Peyer's patch (tissue), 4 donors: ENCODE measurements around the gene AQP3. TPM values are rescaled to one million over a fixed set of nuclear protein-coding genes. Genes with fewer than 3 reads are reported as not detected.

Experiments used
- DNase-seq, 3 donors: peaks; one replicate each; pipeline ENCODE4 v3.0.0-alpha.2; 2017 to 2019
- H3K27ac ChIP-seq, 4 donors: fragments of 200-600 bp; sonication (generic); one replicate each; pipeline ENCODE4 v1.5.1; 2016 to 2019
- H3K27me3 ChIP-seq, 2 donors: fragments of 200-600 bp; sonication (generic); one replicate each; pipeline ENCODE4 v1.5.1; 2019
- H3K36me3 ChIP-seq, 3 donors: fragments of 200-600 bp; sonication (generic); one replicate each; pipeline ENCODE4 v1.5.1; 2016 to 2019
- H3K4me1 ChIP-seq, 4 donors: fragments of 200-600 bp; sonication (generic); one replicate each; pipeline ENCODE4 v1.5.1; 2016 to 2019
- H3K4me3 ChIP-seq, 4 donors: fragments of 200-600 bp; sonication (generic); 1 replicate in 3 of 4; 2 replicates in 1 of 4; pipeline ENCODE4 v1.5.1; 2016 to 2019; ENCODE audit warnings: mild to moderate bottlenecking in 1 of 4
- H3K9me3 ChIP-seq, 4 donors: fragments of 200-600 bp; sonication (generic); one replicate each; pipeline ENCODE4 v1.5.1; 2016 to 2019; ENCODE audit warnings: mild to moderate bottlenecking in 1 of 4
- CTCF ChIP-seq, 6 experiments: fragments of 450-650 bp in 4 of 6; fragments of 200-600 bp in 2 of 6; sonication (generic) in 1 of 6; IDR thresholded peaks; one replicate each; pipeline ENCODE4 v1.5.1; 2017 to 2019; ENCODE audit warnings: antibody characterized with exemption in 6 of 6, mild to moderate bottlenecking in 3 of 6, moderate library complexity in 1 of 6
- POLR2A ChIP-seq, 2 donors: fragments of 450-650 bp; IDR thresholded peaks; one replicate each; pipeline ENCODE4 v1.5.1; 2017; ENCODE audit warnings: antibody characterized with exemption in 2 of 2, mild to moderate bottlenecking in 2 of 2, moderate library complexity in 2 of 2
- total RNA-seq, 4 donors: library from RNA; depleted of rRNA; stranded (reverse); fragments of >200 nt; gene quantifications; one replicate each; pipeline ENCODE4 v1.1.0, GENCODE V29; 2016

AQP3 gene
- total RNA-seq, 4 donors from 2014 or later = 12.4 to 424 (median 260) TPM

DNA sequence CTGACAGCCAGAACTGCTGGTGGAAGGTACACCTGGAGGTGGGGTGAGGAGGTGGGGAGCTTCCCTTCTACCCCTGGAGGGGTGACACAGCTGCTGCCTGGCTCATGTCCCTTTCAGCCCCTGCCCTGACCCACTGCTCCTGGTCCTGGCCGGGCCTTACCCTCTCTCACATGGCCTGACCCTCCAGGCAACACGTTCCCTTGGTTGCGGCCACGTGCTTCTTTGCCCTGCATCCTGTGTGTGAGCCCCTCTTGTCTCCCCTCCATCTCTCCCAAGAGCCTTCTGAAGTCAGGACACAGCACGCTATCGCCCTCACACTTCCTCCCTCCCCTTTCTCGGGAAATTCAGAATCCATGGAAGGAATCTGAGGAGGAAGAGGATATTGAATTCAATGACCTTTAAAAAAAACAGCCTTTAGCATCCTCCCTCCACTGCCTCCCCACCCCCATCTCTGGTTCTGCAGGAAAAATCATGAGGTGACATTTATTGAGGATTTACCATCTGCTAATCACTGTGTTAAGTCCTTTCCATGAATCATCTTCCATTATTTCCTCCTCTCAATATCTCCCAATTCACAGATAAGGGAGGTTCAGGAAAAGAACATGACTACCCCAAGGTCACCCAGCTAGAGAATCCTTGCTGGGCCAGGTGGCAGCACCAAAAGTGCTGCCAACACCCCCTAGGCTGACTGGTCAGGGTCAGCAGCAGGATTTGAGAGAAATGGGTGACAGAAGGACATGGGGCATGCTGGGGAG, 8.3 kb downstream of the AQP3 start:
- H3K4me1 ChIP-seq = peaks cover 0 to 35% (median 1%) of the 10 kb centered on the region in 4 donors
- H3K9me3 ChIP-seq = no peaks in the 10 kb centered on the region
- H3K4me3 ChIP-seq = no peak overlapping the region
- DNase-seq = no peak
- TF ChIP-seq POLR2A (IDR thresholded peaks at IDR 0.05) (no peak), CTCF (IDR thresholded peaks at IDR 0.05) (no peak)
- H3K36me3 ChIP-seq = peaks cover 0 to 24% (median 0%) of the 10 kb centered on the region in 3 donors
- no peaks in the 10 kb centered on the region for H3K27me3 ChIP-seq
- peak overlapping the region in 2 of 4 donors; percentile 59 to 67 for H3K27ac ChIP-seq

- no peak for DNase-seq
- H3K9me3 ChIP-seq = no peaks in the 10 kb centered on the region
These were observed 9.5 kb downstream of the AQP3 start for GRCh38 chr9:33437898-33438297.

DNA sequence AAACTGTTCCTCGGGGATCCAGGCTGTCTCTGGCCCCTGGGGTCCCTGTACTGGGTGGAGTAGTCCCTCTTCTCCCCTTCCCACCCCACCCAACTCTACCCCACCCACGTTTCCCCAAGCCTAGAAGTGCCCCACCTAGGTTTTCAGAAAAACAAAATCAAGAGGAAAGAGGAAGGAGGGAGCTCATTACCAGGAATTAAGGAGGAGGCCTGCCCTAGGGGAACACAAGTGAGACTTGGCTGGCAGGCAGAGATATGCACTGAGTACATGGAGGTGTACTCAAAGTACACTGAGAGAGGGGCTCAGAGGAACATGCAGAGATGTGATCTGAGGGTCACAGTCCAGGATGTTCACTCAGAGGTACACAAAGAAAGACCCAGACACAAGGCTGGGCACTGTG, 10.2 kb downstream of the AQP3 start:
- no peak for DNase-seq
- TF ChIP-seq CTCF (IDR thresholded peaks at IDR 0.05) = no peak
- no peak for TF ChIP-seq POLR2A (IDR thresholded peaks at IDR 0.05)
- Histone ChIP-seq H3K27ac (no peak overlapping the region), H3K9me3 (no peaks in the 10 kb centered on the region), H3K4me1 (peaks cover 0 to 35% (median 1%) of the 10 kb centered on the region in 4 donors), H3K27me3 (no peaks in the 10 kb centered on the region), H3K36me3 (peaks cover 0 to 7% (median 0%) of the 10 kb centered on the region in 3 donors), H3K4me3 (no peak overlapping the region)

More at GRCh38 chr9:33437898-33438297, 9.5 kb downstream of the AQP3 start:
- Histone ChIP-seq H3K4me1 (peaks cover 0 to 37% (median 1%) of the 10 kb centered on the region in 4 donors), H3K27me3 (no peaks in the 10 kb centered on the region), H3K4me3 (no peak overlapping the region), H3K36me3 (peaks cover 0 to 14% (median 0%) of the 10 kb centered on the region in 3 donors), H3K27ac (no peak overlapping the region)
- TF ChIP-seq POLR2A (IDR thresholded peaks at IDR 0.05) = no peak
- TF ChIP-seq CTCF (IDR thresholded peaks at IDR 0.05) = no peak

DNA sequence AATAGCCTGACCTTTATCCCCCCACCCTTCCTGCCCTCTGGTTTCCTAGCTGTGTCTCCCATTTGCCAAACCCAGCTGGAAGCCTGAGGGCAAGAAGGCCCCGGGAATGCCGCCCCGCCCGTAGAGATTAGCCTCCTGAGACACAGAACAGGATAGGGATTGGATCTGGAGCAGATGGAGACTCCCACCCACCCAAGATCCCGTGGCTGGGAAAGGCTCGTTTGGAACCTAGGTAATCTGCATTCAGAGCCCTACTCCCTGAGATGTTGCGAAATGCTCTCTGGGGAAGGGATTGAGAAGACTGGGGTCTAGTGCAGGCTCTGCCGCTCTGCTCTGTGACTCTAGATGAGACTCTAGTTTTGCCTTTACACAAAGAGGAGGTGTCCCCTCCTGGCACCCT, 10.9 kb downstream of the AQP3 start:
- Histone ChIP-seq H3K27me3 (no peaks in the 10 kb centered on the region), H3K27ac (no peak overlapping the region), H3K4me3 (no peak overlapping the region), H3K4me1 (peaks cover 0 to 35% (median 1%) of the 10 kb centered on the region in 4 donors), H3K9me3 (no peaks in the 10 kb centered on the region), H3K36me3 (no peaks in the 10 kb centered on the region)
- no peak for DNase-seq
- TF ChIP-seq POLR2A (IDR thresholded peaks at IDR 0.05) (no peak), CTCF (IDR thresholded peaks at IDR 0.05) (no peak)

DNA sequence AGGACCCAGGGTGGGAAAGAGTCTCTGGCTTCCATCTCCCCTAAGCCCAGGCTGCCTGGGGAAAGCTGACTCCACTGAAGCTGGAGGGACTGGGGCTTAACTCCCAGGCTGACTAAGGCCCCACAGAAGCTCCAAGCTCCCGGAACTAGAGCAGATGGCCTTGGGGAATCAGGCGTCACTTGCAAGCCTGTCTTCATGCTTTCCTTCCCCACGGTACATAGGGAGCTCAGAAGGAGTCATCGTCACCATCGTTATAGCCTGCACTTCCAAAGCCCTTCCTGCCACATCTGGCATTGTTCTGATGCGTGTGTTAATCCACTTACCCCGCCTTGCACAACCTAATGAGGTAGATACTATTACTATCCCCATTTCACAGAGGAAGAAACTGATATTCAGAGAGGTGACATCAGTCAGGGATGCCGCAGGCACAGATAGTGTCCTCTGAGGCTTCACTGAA, 11.5 kb downstream of the AQP3 start:
- no peaks in the 10 kb centered on the region for H3K36me3 ChIP-seq

More for the DNA sequence above, 11.5 kb downstream of the AQP3 start:
- H3K9me3 ChIP-seq = no peaks in the 10 kb centered on the region
- TF ChIP-seq CTCF (IDR thresholded peaks at IDR 0.05) = no peak
- H3K27ac ChIP-seq = no peak overlapping the region
- no peak overlapping the region for H3K4me3 ChIP-seq
- DNase-seq = no peak
- H3K4me1 ChIP-seq = peaks cover 0 to 35% (median 1%) of the 10 kb centered on the region in 4 donors
- H3K27me3 ChIP-seq = no peaks in the 10 kb centered on the region
